HTR-8/SVneo (cell line): Measurements from ENCODE around the gene POC1A.
"Not testable (repeated sequence)": the region's sequence is repeated elsewhere in the genome, so short reads cannot be mapped to it uniquely, and the experiment has no call there.

Experiments
- DNase-seq: peaks from one replicate; pipeline ENCODE4 v3.0.0; 2011; ENCODE audit warnings: low spot score, mixed read lengths; ENCODE audit not compliant: insufficient read length
- FAIRE-seq: peaks from 2 replicates; lab custom pipeline; 2011; peaks lifted over from hg19 to GRCh38; lab: Jason Lieb, UNC

Gene POC1A

DNA sequence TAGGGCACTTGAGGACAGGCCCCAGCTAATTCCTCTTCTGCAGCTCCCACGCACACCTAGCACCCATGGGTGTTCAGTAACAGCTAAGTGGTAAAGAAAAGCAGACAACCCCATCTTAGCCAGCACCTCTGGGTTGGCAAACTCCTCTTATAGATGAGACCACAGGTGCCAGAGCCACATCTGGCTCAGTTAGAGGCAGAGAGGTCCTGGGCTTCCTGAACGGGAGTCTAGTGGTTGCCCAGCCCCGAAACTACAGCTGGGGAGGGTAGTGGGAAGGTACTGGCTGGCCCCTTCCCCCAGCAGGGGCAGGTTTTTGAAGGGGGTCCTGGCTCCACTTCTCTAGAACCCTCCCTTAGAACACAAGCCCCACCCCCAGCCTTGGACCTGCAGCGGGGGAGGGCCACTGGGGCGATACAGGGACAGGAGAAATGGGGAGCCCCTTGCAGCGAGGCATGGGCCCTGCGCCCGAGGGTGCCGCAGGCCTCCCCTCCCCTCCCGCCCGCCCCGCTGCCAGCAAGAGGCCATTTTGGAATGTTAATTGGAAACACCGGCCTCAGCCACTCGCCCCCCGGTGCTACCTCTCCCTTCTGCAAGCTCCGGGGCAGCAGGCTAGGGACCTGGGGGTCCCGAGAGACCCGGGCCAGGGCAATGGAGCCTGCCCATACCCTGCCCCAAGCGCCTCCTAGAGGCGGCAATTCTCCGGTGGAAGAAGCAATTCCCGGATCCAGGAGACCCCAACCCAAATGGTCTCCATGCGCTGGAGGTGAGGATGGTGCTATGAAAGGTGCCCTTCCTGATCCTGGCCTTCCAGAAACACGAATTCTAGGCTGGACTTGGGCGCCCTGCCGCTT, 99.3 kb downstream of the POC1A start:
- no peak for FAIRE-seq
- no peak for DNase-seq

DNA sequence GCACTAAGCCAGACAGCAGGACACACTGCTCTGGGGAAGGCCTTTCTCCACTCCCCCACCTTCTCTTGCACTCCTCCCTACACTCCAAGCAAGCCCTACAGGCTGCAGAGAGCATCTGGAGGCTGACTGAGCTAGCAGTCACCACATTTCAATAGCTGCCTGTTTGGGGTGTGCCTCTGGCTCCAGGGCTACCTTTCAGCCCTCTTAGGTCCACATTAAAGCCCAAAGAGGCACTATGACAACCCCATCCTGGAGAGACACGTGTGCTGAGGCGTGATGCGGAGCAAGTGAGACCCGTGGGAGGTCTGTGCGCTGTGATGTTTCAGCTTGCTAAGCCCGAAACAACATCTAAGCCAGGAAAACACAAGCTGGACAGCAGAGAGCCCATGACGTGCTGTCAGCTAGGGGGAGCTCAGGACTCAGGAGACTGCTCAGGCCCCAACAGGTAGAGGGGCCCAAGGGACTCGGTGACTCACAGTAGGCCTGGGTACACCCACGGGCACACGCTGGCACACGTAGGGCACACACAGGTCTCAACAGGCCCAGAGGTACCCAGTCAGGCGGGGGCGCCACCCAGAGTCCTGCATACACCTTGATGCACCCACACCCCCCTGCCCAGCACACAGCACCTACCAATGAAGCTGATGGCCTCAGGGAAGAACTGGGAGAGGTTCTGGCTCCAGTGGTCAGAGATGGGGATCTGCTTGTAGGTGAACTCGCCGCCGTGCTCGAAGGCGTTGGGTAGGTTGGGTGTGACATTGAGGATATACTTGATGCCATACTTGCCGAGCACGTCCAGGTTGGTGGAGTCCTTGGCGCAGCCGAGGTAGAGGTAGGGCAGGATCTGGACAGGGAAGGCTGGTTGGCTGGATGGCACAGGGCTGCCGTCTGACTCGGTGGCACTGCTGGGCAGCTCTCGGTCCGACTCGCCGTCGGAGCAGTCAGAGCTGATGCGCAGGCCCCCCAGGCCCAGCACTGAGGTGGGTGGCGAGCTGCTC, 100.6 kb downstream of the POC1A start:
- DNase-seq, result no peak

DNA sequence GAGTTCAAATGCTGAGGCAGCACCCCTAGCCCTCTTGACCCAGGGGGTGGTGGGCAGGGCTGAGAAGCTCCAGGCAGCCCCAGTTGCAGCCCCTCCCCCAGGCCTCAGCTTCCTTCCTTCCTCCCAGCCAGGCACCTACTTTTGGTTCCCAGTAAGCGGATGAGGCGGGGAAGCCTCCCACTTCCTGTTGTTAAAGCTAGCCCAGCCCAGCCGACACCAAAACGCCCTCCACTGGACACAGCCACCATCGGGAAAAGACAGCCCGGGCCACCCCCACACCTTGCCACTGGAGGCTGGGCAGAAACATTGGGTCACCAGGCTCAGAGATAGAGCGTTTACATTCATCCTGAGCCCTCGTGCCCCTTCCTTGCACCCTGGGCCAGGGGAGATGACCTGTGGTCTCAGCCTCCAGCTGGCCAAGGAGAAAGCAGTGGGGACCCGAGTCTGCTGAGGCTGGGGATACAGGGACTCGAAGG, 101.4 kb downstream of the POC1A start:
- peak; percentile 81 for DNase-seq

More for the DNA sequence above, 100.6 kb downstream of the POC1A start:
- FAIRE-seq, result no peak

DNA sequence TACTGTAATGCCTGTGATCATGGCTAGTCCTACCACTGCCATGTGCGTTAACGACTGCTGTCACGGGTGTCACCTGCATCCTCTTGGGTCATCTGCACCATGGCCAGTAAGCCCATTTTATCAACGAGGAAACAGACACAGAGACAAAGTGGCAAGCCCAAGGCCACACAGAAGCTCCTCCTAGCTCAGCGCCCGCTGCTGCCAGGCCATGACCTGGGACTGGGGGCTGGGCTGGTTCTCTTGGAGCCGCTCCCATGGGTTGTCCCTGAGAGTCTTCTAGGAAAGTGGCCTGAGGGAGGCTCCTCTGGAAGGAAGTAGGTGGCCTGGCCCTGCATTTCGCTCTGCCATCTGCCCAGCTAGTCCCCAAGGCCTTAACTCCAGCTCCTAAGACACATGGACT, 102.8 kb downstream of the POC1A start:
- FAIRE-seq, result no peak

More for the DNA sequence above, 101.4 kb downstream of the POC1A start:
- peak; percentile 86 for FAIRE-seq

DNA sequence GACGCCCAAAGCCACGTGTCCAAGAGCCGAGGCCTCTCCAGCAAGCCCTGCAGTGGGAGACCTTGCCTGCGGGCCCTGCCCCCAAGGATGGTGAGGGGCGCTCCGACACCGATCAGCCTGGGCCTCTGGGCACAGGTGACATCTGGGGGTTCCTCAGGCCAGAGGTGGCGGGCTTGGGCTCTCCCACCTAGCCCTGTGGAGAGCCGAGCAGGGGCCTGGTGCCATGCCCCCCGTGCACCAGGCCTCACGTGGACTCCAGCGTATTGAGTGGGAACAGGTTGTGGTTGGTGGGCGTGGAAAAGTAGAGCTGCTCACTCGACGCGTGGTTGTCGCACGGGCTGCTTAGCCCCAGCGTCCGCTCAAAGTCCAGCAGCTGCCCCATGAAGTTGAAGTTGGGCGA, 103.7 kb downstream of the POC1A start:
- no peak for DNase-seq
- FAIRE-seq, result no peak

More for the DNA sequence above, 102.8 kb downstream of the POC1A start:
- DNase-seq, result no peak

GRCh38 chr3:52049503-52049902, 104.7 kb downstream of the POC1A start:
- FAIRE-seq, result no peak
- DNase-seq, result no peak

GRCh38 chr3:52047295-52047960, 106.8 kb downstream of the POC1A start:
- FAIRE-seq (peak; percentile 74), DNase-seq (no peak)

DNA sequence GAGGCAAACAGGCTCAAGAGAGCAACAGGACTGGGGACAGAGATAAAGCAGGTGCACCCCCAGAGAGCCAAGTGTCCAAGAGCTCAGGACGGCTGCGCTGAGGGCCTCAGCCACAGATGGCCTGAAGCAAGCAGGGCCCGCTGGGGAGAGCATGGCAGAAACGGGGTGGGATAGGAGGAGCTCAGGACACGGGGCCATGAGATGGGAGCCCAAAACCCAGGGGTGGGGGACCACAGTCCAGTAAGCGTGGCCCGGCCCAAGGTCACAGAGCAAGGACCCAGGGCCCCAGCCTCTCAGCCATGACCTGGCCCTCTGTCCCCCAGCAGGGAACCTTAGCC, 107.4 kb downstream of the POC1A start:
- DNase-seq (no peak), FAIRE-seq (no peak)

GRCh38 chr3:52046186-52046901, 107.9 kb downstream of the POC1A start:
- peak; percentile 99 for FAIRE-seq
- peak; percentile 93 for DNase-seq

DNA sequence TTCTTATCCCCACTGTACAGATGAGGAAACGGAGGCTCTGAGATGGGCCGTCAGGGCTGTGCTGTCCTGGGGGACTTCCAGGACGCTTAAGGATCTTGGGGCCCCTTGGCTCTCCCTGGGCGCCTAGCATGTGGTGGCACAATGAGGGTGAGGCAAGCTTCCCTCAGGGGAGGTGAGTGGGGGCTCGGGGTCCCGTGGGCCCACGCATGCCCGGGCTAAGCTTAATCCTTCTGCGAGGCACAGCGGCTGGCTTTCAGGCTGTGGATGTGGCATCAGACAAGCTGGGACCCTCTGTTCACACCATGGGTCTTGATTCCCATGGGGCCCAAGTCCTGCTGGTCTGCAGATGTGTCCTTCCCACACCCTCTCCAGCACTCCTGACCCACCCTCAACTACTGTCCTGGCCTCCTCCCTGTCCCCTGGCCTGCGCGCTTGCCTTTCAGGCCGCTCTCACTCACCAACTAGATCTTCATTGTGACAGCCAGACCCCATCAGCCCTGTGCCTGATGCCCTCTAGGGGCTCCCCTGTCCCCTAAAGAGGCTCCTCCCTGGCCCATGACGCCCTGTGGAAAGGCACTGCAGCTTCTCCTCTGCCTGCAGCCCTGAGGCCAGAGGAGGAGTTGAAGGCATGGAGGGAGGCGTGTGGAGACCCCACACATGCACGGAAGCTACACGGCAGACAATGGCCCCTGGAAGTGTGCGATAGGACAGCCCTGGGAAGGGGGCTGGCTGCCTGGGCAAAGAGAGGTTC, 109.2 kb downstream of the POC1A start:
- FAIRE-seq (peak; percentile 59), DNase-seq (no peak)

GRCh38 chr3:52043750-52044149, 110.5 kb downstream of the POC1A start:
- DNase-seq (no peak), FAIRE-seq (no peak)

GRCh38 chr3:52043039-52043438, 111.2 kb downstream of the POC1A start:
- DNase-seq, FAIRE-seq: not testable (repeated sequence)

DNA sequence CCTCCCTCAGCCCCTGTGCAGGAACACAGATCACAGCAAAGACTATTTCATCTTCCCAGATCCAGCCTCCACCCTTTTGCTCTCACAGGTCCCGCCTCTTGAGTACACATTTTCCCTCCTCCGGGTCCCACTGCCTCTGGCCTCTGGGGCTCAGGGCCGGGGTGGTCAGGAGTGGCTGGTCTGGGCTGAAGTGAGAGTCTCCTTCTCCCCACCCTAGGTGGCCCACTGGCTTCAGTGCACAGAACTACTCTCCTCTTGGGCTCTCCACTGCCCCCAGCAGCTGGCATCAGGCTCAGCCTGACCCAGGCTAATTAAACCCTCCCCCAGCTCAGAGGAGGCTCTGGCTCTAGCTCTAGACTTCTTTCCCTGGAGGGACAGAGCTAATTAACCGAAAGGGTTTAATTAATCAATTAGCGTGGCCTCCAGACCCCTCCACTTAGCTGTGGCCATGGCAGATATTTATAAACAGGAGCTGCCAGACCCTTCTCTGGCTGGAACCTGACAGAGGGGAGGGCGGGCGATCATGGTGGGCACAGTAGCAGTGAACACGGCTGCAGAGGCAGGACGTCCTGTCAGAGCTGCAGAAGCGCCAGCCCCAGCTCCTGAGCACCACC, 113.0 kb downstream of the POC1A start:
- DNase-seq, result peak; percentile 54
- peak; percentile 63 for FAIRE-seq

- FAIRE-seq (no peak), DNase-seq (no peak)
Measured at GRCh38 chr3:52040600-52040999, 113.6 kb downstream of the POC1A start.

GRCh38 chr3:52039846-52040245, 114.4 kb downstream of the POC1A start:
- FAIRE-seq, result no peak
- DNase-seq, result no peak

- no peak for DNase-seq
- no peak for FAIRE-seq
Measured at GRCh38 chr3:52039426-52039825, 114.8 kb downstream of the POC1A start.

DNA sequence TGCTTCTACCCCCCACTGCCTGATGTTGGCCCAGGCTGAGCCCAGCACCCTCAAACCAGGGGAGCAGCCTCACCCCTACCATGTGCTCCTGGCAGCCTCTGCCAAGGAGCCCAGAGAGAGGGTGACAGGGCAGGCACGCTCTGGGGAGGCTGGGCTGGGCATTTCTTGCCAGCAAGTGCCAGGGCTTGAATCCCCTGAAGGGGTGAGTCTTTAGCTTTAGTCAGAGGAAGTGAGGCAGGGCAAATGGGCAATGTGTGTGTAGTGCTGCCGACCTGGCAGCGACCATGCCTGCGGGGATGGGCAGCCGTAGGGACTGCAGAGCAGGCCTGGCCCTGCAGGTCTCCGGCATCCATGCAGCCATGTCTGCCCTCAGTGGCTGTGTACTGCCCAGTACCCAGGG, 116.0 kb downstream of the POC1A start:
- FAIRE-seq (peak; percentile 44), DNase-seq (no peak)

- FAIRE-seq (no peak), DNase-seq (no peak)
Measured at GRCh38 chr3:52037291-52037690, 116.9 kb downstream of the POC1A start.
